Stimulated activated CD4-positive, alpha-beta T cell treated with anti-CD3 and anti-CD28 coated beads, Interleukin-4, amount 100 ng/mL, for 1 hour (primary cell): ENCODE results near the gene ELL.
A peak's percentile ranks its signal among the peaks of the same experiment; 100 is the strongest.

ENCODE experiments used
- DNase-seq: peaks from one replicate; pipeline ENCODE4 v3.0.0-alpha.2; 2020

The ELL gene

GRCh38 chr19:18442941-18443340 lies 78.9 kb downstream of the ELL start:
- DNase-seq: no peak

GRCh38 chr19:18441804-18442788 lies 79.8 kb downstream of the ELL start:
- DNase-seq: no peak

- no peak for DNase-seq
Observed at GRCh38 chr19:18440936-18441803, 80.7 kb downstream of the ELL start.

- no peak for DNase-seq
Observed at GRCh38 chr19:18440415-18440877, 81.4 kb downstream of the ELL start.

GRCh38 chr19:18439910-18440237 lies 82.0 kb downstream of the ELL start:
- DNase-seq: no peak

GRCh38 chr19:18439025-18439909 lies 82.6 kb downstream of the ELL start:
- DNase-seq: no peak

GRCh38 chr19:18438331-18439024 lies 83.4 kb downstream of the ELL start:
- DNase-seq: no peak

- peak; percentile 52 for DNase-seq
Observed at GRCh38 chr19:18437491-18438330, 84.2 kb downstream of the ELL start, which contains the start of gene ISYNA1. Gene ISYNA1, minus strand, starts transcription at chr19:18438133. Its CDS starts 154 bp downstream, at chr19:18437979.

GRCh38 chr19:18436671-18437490 lies 85.0 kb downstream of the ELL start:
- DNase-seq: peak; percentile 68

GRCh38 chr19:18435842-18436670 lies 85.8 kb downstream of the ELL start:
- DNase-seq: no peak

GRCh38 chr19:18435178-18435841 lies 86.6 kb downstream of the ELL start:
- no peak for DNase-seq

GRCh38 chr19:18434411-18435175 lies 87.3 kb downstream of the ELL start:
- DNase-seq: no peak

- DNase-seq: no peak
Observed at GRCh38 chr19:18433735-18434398, 88.0 kb downstream of the ELL start.

- DNase-seq: peak; percentile 43
Observed at GRCh38 chr19:18433015-18433691, 88.7 kb downstream of the ELL start.

- no peak for DNase-seq
Observed at GRCh38 chr19:18432275-18433014, 89.4 kb downstream of the ELL start.
